Measurements from ENCODE around the gene SCP2.

SCP2 gene

DNA sequence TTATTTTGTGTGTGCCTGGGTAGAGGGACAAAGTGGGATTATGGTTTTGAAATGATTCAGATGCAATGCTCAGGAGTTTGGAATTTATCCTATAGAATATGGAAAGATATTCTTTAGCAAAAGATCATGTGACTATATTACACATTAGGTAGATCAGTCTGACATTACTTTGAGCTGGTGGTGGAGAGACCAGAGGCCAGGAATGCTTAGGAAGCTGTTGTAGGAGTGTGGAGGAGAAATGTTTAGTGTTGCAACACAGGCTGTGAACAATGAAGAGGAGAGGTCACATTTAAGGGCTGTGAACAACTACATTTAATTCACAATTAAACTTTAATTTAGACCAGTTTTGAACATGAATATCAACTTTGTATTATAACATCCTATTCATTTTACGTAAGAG is 89.6 kb downstream of the SCP2 start:
- H3K9me3 ChIP-seq (ENCODE audit: insufficient read depth, low read length, severe bottlenecking), result no peaks in the 10 kb centered on the region
- no peaks in the 10 kb centered on the region for H4K20me1 ChIP-seq (ENCODE audit: insufficient read depth, low read length)
- H3K27me3 ChIP-seq (ENCODE audit: insufficient read depth, low read length, poor library complexity), result no peaks in the 10 kb centered on the region
- no peak overlapping the region for H3K27ac ChIP-seq (ENCODE audit: low read length)
- H2AFZ ChIP-seq (ENCODE audit: low read depth, low read length), result no peak overlapping the region
- no peaks in the 10 kb centered on the region for H3K36me3 ChIP-seq (ENCODE audit: insufficient read depth, low read length)
- H3K4me2 ChIP-seq (ENCODE audit: insufficient read depth, low read length), result peak overlapping the region; percentile 100
- ATAC-seq (ENCODE audit: insufficient read depth, low read depth), result no peak
- peaks cover 40% of the 10 kb centered on the region for H3K79me2 ChIP-seq (ENCODE audit: insufficient read depth, low read length)
- TF ChIP-seq, protein P1, sequence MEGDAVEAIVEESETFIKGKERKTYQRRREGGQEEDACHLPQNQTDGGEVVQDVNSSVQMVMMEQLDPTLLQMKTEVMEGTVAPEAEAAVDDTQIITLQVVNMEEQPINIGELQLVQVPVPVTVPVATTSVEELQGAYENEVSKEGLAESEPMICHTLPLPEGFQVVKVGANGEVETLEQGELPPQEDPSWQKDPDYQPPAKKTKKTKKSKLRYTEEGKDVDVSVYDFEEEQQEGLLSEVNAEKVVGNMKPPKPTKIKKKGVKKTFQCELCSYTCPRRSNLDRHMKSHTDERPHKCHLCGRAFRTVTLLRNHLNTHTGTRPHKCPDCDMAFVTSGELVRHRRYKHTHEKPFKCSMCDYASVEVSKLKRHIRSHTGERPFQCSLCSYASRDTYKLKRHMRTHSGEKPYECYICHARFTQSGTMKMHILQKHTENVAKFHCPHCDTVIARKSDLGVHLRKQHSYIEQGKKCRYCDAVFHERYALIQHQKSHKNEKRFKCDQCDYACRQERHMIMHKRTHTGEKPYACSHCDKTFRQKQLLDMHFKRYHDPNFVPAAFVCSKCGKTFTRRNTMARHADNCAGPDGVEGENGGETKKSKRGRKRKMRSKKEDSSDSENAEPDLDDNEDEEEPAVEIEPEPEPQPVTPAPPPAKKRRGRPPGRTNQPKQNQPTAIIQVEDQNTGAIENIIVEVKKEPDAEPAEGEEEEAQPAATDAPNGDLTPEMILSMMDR (IDR thresholded peaks at IDR 0.05; ENCODE audit: borderline replicate concordance, extremely low read depth, low read length, poor library complexity, severe bottlenecking), result no peak
- TF ChIP-seq EZH2 (IDR thresholded peaks at IDR 0.05; ENCODE audit: borderline replicate concordance, low read depth, low read length, severe bottlenecking), result no peak
- peak overlapping the region in 1 of 2 experiments; percentile 69; a peak in 1 of 4 replicates for H3K4me3 ChIP-seq (ENCODE audit: low read depth in 1 of 2, low read length in 2 of 2)
- DNase-seq, result no peak
- H3K9ac ChIP-seq (ENCODE audit: low read depth, low read length), result 0 out of 2 replicates have a peak overlapping the region, but pooled peaks have one; percentile 64
- H3K4me1 ChIP-seq (ENCODE audit: insufficient read depth, low read length), result peaks cover 28% of the 10 kb centered on the region

DNA sequence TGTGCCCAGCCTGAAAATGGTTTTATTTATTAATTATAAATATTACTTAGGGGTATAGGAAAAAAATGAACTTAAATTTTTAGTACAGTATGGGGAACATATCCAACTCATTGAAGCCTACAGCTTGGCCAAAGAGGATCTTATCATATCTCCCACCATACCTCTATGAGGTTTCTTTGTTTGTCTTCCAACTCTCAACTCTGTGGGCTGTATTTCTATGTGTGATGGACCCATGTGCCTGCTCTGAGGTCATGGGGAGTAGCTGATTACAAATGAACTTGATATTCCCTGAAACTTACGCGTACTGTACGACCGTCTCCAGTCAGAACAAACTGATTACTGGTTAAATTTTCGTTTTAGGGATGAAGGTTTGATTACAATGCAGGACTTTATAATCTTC is 93.5 kb downstream of the SCP2 start:
- H3K27ac ChIP-seq (ENCODE audit: low read length), result no peak overlapping the region
- DNase-seq (no peak), ATAC-seq (ENCODE audit: insufficient read depth, low read depth) (no peak)
- no peak overlapping the region for H2AFZ ChIP-seq (ENCODE audit: low read depth, low read length)
- no peaks in the 10 kb centered on the region for H3K27me3 ChIP-seq (ENCODE audit: insufficient read depth, low read length, poor library complexity)
- peaks cover 3% of the 10 kb centered on the region; the same call in 1 of the 2 replicates for H4K20me1 ChIP-seq (ENCODE audit: insufficient read depth, low read length)
- no peak overlapping the region for H3K9ac ChIP-seq (ENCODE audit: low read depth, low read length)
- TF ChIP-seq, protein P1 (IDR thresholded peaks at IDR 0.05; ENCODE audit: borderline replicate concordance, extremely low read depth, low read length, poor library complexity, severe bottlenecking), result no peak
- no peak for TF ChIP-seq EZH2 (IDR thresholded peaks at IDR 0.05; ENCODE audit: borderline replicate concordance, low read depth, low read length, severe bottlenecking)
- H3K79me2 ChIP-seq (ENCODE audit: insufficient read depth, low read length), result peaks cover 51% of the 10 kb centered on the region
- H3K36me3 ChIP-seq (ENCODE audit: insufficient read depth, low read length), result no peaks in the 10 kb centered on the region
- no peak overlapping the region for H3K4me3 ChIP-seq (ENCODE audit: low read depth in 1 of 2, low read length in 2 of 2)
- peaks cover 19% of the 10 kb centered on the region for H3K4me1 ChIP-seq (ENCODE audit: insufficient read depth, low read length)
- H3K4me2 ChIP-seq (ENCODE audit: insufficient read depth, low read length), result no peak overlapping the region
- no peaks in the 10 kb centered on the region for H3K9me3 ChIP-seq (ENCODE audit: insufficient read depth, low read length, severe bottlenecking)

DNA sequence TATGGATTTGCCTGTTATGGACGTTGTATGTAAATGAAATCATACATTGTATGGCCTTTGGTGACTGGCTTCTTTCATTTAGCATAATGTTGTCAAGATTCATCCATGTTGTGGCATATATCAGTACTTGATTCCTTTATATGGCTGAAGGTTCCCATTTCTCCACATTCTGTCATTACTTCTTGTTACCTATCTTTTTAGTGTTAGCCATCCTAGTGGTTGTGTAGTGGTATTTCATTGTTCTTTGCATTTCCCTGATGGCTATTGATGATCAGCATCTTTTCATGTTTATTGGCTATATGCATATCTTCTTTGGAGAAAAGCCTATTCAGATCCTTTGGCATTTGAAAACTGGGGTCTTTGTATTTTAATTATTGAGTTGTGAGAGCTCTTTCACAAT is 95.1 kb downstream of the SCP2 start:
- DNase-seq (no peak), ATAC-seq (ENCODE audit: insufficient read depth, low read depth) (no peak)
- TF ChIP-seq, protein P1 (IDR thresholded peaks at IDR 0.05; ENCODE audit: borderline replicate concordance, extremely low read depth, low read length, poor library complexity, severe bottlenecking), result no peak
- TF ChIP-seq EZH2 (IDR thresholded peaks at IDR 0.05; ENCODE audit: borderline replicate concordance, low read depth, low read length, severe bottlenecking), result no peak
- no peak overlapping the region for H3K4me2 ChIP-seq (ENCODE audit: insufficient read depth, low read length)
- peaks cover 3% of the 10 kb centered on the region; the same call in 1 of the 2 replicates for H4K20me1 ChIP-seq (ENCODE audit: insufficient read depth, low read length)
- peaks cover 3% of the 10 kb centered on the region; the same call in 1 of the 2 replicates for H3K4me1 ChIP-seq (ENCODE audit: insufficient read depth, low read length)
- no peak overlapping the region for H3K4me3 ChIP-seq (ENCODE audit: low read depth in 1 of 2, low read length in 2 of 2)
- no peak overlapping the region for H2AFZ ChIP-seq (ENCODE audit: low read depth, low read length)
- H3K27me3 ChIP-seq (ENCODE audit: insufficient read depth, low read length, poor library complexity), result no peaks in the 10 kb centered on the region
- H3K9ac ChIP-seq (ENCODE audit: low read depth, low read length), result no peak overlapping the region
- no peaks in the 10 kb centered on the region for H3K36me3 ChIP-seq (ENCODE audit: insufficient read depth, low read length)
- H3K79me2 ChIP-seq (ENCODE audit: insufficient read depth, low read length), result peaks cover 39% of the 10 kb centered on the region
- no peaks in the 10 kb centered on the region for H3K9me3 ChIP-seq (ENCODE audit: insufficient read depth, low read length, severe bottlenecking)
- H3K27ac ChIP-seq (ENCODE audit: low read length), result no peak overlapping the region

Measured in DND-41 (cell line).